Astrocyte of the cerebellum (primary cell): ENCODE measurements around the gene BDH2.

ENCODE experiments used
- DNase-seq: peaks from one replicate; pipeline ENCODE4 v3.0.0-alpha.2; 2011; ENCODE audit warnings: low read depth
- H3K4me3 ChIP-seq: 2 replicates; pipeline ENCODE4 v1.5.1; 2011; ENCODE audit warnings: mild to moderate bottlenecking, low read depth, low read length, moderate library complexity
- CTCF ChIP-seq: IDR thresholded peaks from 2 replicates; pipeline ENCODE4 v1.5.1; 2012; ENCODE audit warnings: low read length, low read depth, moderate library complexity, mild to moderate bottlenecking; ENCODE audit errors: missing control alignments
- in situ Hi-C: cut with HindIII; loops from 2 replicates; pipeline ENCODE4 v1.10.0; 2017; ENCODE audit warnings: low sequenced_read_pairs

The BDH2 gene

GRCh38 chr4:103123114-103123513 lies 23.5 kb upstream of the BDH2 start:
- no peak for DNase-seq
- no peak overlapping the region for H3K4me3 ChIP-seq
- TF ChIP-seq CTCF: no peak
- in situ Hi-C loops: no loop called here

- DNase-seq: no peak
- no peak for TF ChIP-seq CTCF
- in situ Hi-C loops: no loop called here
- H3K4me3 ChIP-seq: no peak overlapping the region
Observed at GRCh38 chr4:103118166-103118565, 18.5 kb upstream of the BDH2 start.

- no peak for DNase-seq
- TF ChIP-seq CTCF: no peak
- in situ Hi-C loops: no loop called here
- H3K4me3 ChIP-seq: no peak overlapping the region
Observed at GRCh38 chr4:103111598-103111997, 12.0 kb upstream of the BDH2 start.

- H3K4me3 ChIP-seq: no peak overlapping the region
- DNase-seq: no peak
- TF ChIP-seq CTCF: no peak
- in situ Hi-C loops: no loop called here
Observed at GRCh38 chr4:103108542-103108941, 8.9 kb upstream of the BDH2 start.

GRCh38 chr4:103105558-103106356 lies 6.1 kb upstream of the BDH2 start:
- TF ChIP-seq CTCF: no peak
- DNase-seq: no peak
- in situ Hi-C loops: no loop called here

GRCh38 chr4:103104886-103105285 lies 5.3 kb upstream of the BDH2 start:
- no peak for DNase-seq
- in situ Hi-C loops: no loop called here
- no peak for TF ChIP-seq CTCF
- no peak overlapping the region for H3K4me3 ChIP-seq

More at GRCh38 chr4:103105558-103106356, 6.1 kb upstream of the BDH2 start:
- H3K4me3 ChIP-seq: no peak overlapping the region
